ENCODE results near the gene PALM3.

PALM3 gene

DNA sequence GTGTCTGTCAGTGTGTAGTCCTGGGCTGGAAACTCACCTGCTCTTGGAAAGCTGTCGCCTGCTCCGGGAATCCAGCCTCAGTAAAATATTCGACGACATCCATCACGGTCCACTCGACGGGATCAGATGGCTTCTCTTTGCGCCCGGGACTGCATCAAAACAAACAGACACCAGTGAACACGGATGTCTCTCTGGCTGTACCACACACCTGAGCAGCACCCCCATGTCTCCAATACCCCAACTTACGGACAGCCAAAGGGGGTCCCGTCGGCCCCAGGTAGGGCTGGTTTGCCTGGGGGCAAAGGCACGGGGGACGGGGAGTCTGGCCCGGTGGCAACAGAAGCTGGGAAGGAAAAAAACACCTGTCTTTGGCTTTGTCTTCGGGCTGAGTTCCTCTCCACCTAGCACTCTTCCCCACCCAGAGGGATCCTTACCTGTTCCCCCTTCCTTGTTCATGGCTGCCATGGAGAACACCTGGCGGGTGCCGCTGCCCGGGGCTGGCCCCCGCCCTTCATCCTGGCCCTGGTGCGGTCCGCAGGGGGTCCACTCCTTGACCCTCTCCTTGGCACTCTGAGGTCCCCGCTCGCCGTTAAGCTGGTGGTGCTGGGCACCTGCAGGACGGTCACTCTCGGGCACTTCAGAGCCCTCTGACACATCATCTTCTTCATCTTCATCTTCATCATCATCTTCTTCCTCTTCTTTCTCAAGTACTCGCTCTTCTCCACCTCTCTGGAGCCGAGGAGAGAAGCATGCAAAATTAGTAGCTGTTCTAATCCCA, 26.9 kb upstream of the PALM3 start:
- no peak for DNase-seq

DNA sequence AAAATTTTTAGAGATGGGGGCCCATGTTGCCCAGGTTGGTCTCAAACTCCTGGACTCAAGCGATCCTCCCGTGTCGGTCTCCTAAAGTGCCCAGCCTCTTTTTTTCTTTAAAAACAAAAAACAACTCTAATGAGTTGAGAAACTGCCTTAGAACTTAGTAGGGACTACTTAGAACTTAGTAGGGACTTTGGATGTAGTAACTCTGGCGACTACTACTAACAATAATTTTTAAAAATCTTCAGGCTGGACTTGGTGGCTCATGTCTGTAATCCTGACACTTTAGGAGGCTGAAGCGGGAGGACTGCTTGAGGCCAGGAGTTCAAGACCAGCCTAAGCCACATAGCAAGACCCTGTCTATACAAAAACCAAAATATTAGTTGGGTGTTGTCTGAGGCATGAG, 24.2 kb upstream of the PALM3 start:
- DNase-seq, result no peak

DNA sequence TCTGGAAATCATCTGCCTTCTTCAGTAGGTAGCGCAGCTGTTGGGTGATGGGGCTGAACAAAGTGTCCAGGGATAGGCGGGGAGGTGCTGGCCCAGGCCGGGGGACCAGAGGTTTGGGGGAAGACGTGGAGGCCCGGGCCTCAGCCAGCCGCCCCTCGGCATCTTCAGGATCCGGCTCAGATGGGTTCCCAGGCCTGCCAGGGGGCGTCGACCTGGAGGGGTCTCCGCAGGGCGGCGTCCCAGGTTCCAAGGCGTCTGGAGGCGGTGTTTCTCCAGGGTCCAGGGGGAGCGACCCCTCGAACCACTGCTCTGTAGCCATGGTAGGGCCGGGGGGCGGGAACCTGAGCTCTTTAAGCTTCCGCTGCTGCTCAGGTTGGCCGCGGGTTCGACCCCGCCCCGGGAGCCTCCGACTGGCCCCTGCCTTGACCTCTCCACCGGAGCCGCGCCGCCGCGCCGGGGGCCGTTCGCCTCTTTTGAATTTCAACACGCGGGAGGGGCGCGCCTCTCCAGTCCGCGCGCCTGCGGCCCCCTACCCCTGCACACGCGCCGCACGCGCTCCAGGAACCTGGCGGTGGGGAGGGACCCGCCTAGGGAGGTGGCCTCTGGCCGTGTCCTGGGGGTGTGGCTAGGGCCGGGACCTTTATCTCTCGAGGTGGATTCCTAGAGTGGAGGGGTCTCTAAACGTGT, 23.6 kb upstream of the PALM3 start, which contains the start of gene C19orf67:
TSS of gene C19orf67 (minus strand) at position 475 of the 687 bp plus-strand sequence. CDS start at position 319, 156 bp downstream.
- DNase-seq, result no peak

DNA sequence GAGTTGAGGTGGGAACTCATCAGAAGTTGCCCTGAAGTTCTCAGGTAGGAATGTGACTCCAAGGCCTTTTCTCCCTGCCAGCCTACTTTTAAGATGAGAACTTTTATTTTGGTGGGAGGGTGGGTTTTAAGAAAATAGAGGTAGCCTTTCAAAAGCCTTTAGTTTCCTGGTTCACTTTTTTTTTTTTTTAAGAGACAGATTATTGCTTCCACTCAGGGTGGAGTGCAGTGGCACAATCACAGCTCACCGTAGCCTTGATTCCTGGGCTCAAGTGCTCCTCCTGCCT, 20.7 kb upstream of the PALM3 start:
- DNase-seq, result no peak

DNA sequence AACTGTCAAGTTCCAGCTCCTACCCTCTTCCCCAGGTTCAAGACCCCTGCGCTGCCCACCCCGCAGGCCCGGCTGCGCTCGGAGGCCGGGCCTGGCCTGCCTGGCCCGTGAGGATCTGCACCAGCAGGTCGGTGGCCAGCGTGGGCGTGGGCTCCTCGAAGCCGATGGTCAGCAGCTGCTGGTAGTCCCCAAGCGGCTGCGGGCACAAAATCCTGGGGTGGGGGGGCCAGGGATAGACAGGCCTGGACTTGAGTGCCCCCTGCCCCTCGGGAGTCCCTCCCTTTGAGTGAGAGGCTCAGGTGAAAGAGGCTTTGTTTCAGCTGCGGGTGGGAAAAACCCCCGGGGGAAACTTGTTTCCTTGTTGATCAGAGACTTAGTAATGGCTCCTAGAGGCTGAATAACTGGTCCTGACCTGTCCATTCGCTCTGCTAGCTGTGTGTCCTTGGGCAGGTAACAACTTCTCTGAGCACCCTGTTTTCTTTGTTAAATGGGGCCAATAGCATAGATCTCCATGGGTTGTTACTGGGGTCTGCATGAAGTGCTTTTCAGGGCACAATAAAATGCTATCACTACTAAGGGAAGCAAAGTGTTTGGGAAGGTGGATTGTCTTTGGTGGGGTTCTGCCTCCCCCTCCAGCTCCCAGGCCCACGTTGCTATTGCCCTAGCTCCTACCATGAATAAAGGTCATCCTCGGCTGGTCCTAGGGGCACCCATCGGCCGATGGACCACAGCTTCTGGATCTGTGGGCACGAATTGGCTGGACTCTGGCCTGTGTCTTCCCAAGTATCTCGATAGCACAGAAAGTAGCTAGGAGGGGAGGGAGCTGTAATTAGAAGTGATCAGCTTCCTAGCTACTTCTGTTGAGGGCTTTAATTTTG, 20.2 kb upstream of the PALM3 start:
- no peak for DNase-seq

DNA sequence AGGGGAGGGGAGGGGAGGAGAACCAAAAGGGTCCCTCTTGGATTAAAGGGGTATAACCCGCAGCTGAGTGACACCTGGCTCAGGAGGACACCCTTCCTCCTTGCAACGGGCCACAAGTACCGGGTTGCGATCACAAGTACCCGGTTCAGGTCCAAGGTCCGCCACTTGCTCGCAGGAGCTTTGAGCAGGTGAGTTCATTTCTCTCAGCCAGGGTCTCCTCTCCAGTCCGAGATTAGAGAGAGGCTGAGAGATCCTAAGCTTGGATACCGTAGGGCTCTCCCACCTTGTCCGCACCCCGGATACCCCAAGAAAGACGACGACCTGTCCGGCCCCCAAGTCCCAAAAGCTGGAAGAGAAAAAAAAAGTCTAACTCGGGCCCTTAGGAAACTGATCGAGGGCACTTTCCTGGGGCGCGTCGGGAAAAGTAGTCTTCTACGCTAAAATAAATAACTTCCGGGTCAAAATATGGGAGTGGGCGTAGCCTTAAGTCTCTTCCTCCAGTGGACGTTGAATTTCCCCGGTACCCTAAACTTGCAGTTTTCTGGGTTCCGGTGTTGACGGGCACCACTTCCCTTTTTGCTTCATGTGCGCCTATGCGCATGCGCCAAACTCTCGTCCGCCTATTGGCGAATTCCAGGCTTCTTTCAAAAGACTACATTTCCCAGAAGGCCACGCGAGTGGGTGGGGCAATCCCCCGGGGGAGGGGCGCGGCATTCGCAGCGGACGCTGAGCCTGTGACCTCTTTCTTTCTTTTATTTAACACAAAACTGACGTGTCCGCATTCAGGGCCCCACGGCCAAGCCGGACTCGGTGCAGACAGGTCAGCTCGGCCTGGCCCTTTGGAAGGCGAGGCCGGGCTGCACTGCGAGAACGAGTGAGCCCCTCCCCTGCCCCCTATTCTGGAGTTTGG, 19.3 kb upstream of the PALM3 start:
- peak; percentile 85 to 87 for DNase-seq

DNA sequence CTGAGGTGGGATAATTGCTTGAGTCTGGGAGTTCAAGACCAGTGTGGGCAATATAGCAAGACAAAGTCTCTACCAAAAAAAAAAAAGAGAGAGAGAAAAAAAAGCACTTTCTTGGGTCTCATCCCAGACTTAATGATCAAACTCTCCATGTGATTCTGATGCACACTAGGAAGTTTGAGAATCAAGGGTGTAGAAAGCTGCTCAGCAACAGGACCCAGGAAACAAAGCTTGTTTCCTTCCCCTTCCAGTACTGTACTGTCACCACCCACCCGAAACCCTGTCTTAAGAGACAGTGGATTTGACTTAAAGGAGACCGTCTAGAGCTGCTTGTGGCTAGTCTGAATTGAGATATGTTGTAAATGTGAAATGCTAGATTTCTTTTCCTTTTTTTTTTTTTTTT, 16.5 kb upstream of the PALM3 start:
- DNase-seq, result no peak

DNA sequence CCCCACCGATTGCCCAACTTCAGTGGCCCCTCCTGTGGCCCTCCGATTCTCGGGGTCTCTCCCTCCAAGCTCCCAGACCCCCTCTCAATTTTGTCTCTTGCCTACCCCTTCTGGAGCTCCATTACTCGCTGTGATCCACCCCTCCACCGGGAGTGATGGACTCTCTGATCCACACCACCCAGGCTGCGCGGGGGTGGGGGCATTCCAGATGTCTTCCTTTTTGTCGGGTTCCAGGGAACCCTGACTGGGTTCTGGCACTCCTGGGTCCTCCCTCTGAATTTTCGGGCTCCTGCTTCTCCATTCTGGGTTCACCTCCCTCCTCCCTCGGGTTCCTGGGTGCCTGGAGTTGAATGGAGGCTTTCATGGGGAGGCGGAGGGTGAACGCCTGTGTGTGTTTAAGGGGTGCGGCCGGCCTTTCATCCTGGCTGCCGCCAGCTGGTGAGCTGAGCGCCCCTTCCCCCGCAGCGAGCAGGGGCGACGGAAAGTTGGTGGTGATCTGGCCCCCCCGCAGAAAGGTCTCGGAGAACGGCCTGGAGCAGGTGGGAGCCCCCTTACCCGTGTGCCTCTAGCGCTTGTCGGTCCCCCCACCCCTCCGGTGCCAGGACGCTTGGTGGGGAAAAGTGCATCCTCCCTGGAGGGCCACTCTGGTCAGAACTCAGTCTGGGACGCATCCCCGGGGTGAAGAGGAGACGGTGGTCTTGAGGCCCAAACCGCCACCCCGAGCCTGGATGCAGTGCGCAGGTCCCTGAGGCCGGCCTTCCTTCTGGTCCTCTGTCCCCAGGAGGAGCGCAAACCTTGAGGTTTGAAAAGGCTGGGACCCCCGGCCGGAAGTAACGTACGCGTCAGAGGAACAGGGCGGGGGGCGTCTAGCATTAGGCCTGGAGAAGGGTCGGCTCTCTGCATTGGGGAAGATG, 12.3 kb upstream of the PALM3 start:
- no peak for DNase-seq

DNA sequence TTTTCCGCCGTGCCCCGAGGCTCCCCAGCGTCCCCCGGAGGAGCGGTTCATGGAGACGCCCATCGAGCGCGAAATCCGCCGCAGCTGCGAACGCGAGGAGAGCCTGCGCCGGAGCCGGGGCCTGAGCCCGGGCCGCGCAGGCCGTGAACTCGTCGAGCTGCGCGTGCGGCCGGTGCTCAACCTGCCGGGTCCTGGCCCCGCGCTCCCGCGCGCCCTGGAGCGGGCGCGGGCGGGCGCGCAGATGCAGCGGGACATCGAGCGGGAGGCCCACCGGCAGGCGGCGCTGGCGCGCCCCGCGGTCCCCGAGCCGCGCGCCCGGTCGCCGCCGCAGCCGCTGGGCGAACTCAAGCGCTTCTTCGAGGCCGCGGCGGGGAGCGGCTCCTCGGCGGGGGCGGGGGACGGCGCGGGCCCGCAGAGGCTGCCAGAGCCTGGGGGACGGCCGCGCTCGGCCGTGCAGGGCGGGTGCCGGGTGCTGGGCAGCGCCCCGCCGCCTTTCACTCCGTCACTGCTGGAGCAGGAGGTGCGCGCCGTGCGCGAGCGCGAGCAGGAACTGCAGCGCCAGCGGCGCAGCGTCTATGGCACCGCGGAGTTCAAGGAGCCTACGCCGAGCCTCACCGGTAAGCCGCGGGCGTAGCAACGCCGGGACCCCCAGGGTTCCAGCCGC, 11.5 kb upstream of the PALM3 start:
- DNase-seq, result peak in 1 of 2 experiments; percentile 11

DNA sequence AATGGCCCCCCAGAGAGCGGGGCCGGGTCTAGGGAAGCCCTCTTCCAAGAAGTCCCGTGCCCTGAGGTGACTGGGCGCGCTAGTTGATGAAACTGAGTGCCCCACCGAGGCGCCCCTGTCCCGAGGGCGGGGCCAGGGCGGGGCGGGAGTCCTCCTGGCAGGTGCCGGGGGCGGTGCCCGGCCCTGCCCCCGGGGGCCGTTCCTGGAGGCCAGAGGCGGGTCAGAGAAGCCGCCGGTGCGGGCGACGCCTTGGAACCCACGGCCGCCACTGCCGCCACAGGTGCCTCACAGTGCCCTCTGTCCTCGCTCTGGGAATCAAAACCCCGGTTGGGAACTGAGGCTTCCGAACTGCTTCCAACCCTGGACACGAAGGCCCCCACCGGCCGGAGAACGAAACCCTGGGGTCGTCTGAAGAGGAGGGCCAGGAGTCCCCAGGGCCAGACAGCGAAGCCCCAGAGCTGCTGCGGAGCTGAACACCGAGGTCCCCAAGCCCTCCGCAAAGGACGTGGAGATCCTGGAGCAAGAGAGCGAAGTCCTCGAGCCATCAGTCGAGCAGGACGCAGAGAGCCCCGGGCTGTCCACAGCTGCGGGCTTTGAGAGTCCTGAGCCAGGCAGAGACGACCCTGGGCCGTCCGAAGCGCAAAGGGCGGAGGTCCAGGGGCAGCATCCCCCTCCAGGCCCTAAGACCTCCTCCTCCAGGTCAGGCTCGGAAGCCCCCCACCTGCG, 10.8 kb upstream of the PALM3 start, which contains the start of gene MISP3:
TSS of gene MISP3 (plus strand) at position 252 of the 726 bp plus-strand sequence. CDS start 524 bp downstream, outside the sequence.
- DNase-seq, result no peak

DNA sequence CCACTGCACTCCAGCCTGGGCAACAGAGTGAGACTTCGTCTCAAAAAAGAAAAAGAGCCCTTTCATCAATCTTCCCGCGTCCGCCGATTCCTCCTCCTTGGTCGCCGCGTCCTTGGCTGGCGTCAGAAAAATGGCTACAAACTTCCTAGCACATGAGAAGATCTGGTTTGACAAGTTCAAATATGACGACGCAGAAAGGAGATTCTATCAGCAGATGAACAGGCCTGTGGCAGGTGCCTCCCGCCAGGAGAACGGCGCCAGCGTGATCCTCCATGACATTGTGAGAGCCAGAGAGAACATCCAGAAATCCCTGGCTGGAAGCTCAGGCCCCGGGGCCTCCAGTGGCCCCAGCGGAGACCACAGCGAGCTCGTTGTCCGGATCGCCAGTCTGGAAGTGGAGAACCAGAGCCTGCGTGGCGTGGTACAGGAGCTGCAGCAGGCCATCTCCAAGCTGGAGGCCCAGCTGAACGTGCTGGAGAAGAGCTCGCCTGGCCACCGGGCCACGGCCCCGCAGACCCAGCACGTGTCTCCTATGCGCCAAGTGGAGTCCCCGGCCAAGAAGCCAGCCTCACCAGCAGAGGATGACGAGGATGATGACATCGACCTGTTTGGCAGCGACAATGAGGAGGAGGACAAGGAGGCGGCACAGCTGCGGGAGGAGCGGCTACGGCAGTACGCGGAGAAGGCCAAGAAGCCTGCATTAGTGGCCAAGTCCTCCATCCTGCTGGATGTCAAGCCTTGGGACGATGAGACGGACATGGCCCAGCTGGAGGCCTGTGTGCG, 8.6 kb upstream of the PALM3 start:
- DNase-seq, result no peak

DNA sequence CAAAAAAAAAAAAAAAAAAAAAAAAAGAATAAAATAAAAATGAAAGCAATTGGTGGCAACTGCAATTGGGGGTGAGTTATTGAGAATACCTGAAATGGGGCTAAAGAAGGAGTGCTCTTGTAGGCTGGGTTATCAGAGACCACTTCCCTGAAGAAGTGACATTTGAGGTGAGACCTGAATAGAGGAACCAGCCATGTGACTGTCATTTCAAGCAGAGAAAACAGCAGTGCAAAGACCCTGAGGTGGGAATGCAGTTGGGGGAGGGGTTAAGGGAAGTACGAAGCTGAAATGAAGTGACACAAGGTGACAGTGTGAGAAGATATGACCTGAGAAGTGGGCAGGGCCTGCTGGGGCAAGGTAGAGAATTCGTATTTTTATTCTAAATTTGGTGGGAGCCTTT, 4.3 kb upstream of the PALM3 start:
- no peak for DNase-seq

DNA sequence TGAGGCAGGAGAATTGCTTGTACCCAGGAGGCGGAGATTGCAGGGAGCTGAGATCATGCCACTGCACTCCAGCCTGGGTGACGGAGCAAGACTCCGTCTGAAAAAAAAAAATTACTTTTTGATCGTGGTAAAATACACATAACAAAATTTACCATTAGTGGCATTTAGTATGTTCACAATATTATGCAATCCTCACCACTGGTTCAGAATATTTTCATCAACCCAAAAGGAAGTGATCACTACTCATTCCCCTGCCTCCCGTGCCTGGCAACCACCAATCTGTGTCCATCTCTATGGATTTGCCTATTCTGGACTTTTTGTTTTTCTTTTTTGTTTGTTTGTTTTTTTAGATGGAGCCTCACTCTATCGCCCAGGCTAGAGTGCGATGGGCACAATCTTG, 1.2 kb upstream of the PALM3 start:
- no peak for DNase-seq

DNA sequence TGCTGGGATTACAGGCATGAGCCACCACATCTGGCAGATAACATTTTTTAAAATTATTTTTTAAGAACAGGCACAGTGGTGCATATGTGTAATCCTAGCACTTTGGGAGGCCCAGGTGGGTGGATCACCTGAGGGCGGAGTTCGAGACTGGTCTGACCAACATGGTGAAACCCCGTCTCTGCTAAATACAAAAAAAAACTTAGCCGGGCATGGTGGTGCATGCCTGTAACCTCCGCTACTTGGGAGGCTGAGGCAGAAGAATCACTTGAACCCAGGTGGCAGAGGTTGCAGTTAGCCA, 631 bp upstream of the PALM3 start:
- no peak for DNase-seq

DNA sequence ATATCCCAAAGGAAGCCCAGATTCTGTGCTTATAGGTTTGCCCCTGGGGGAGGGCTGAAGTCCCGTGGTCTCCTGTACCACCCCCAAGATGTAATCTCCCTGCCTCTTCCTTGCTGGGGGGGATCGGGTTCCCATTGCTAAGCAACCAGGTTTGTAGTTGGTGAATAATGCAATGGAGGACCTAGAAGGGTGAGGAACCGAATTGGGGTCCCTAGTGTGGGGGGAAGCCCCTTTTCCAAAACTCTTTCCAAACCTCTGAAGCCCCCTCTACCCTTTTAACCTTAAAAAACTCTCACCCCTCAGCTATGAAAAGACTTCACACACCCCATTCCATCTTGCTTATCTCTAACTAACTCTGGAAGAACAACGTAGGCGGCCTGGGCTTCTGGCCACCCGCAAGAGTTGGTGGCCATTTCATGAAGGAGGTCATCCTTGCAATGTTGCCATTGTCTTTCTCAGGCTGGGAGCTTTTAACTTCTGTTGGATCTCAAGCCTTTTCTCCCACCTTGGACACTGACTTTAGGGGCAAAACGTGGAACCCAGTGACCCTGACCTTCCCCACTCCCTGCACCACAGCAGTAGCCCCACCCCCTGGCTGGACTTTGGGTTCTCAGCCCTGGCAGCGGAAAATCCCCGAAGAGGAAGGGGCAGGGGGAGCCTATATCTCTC, 661 bp downstream of the PALM3 start:
- no peak for DNase-seq

DNA sequence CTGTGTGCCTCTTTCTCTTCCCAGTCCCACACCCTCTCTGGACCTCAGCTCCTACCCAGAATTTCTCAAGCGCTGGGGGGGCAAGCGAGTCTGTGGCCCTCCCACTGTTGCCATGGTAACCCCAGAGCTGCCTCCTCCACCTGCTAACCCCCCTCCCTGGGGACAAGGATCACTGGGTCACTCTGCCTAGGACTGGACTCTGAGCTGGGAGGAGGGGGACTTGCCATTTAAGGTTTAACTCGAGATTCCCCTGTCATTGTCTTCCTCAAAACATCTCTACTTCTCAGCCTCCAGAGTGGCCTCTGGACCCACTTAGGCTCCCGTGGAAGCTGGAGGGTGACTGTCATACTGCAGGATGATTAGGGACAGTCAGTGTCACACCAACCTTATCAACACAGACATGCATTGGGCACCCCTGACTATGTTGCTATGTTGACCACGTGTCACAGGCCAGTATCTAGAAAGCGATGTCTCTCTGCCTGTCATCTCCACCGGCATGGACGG, 2.2 kb downstream of the PALM3 start:
- no peak for DNase-seq

DNA sequence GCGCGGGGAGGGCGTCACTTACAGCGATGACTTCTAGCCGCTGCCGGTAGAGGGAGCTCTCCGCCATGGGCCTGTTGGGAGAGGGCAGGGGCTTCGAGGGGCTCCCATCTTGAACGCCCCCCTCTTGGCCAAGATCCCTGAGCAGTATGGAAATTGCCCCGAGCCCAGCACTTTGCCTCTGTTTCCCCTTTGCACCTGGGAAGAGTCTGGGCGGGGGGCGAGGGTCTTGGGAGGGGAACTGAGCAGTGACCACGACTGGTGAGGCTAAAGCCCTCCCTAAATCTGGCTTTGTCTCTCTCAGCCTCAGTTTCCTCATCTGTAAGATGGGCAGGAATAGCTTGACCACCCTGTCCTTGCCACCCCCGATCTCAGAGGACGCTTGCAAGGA, 2.8 kb downstream of the PALM3 start:
- no peak for DNase-seq

Data from NCI-H187 (cell line).